ENCODE results near the gene CDK11B.
"Not testable (repeated sequence)": the region's sequence is repeated elsewhere in the genome, so short reads cannot be mapped to it uniquely, and the experiment has no call there.

GRCh38 chr1:1633409-1633808 lies 25.4 kb downstream of the CDK11B start:
- TF ChIP-seq CHD2 (IDR thresholded peaks at IDR 0.05; ENCODE audit: low read length); FOSL1 (IDR thresholded peaks at IDR 0.05; ENCODE audit: insufficient read depth, low read depth, low read length); BCL11A (IDR thresholded peaks at IDR 0.05; ENCODE audit: low read depth in 2 of 2, low read length in 2 of 2); CTCF (IDR thresholded peaks at IDR 0.05; ENCODE audit: control extremely low read depth in 1 of 3, insufficient read depth in 1 of 3, low read depth in 1 of 3, low read length in 3 of 3): not testable (repeated sequence)
- TF ChIP-seq, protein P1, sequence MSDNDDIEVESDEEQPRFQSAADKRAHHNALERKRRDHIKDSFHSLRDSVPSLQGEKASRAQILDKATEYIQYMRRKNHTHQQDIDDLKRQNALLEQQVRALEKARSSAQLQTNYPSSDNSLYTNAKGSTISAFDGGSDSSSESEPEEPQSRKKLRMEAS (IDR thresholded peaks at IDR 0.05): not testable (repeated sequence)
